Stomach (tissue), 9 donors: Measurements from ENCODE around the gene FOXI1. TPM values are rescaled to one million over a fixed set of nuclear protein-coding genes. Genes with fewer than 3 reads are reported as not detected.
"Not testable (repeated sequence)": the region's sequence is repeated elsewhere in the genome, so short reads cannot be mapped to it uniquely, and the experiment has no call there.

ENCODE experiments used
- DNase-seq, 2 donors: peaks; one replicate each; pipeline versions ENCODE4 v3.0.0 to v3.0.0-alpha.2; 2013 to 2019
- H3K27ac ChIP-seq, 5 donors: fragments of 200-600 bp in 4 of 5; sonication (generic) in 4 of 5; one replicate each; pipeline ENCODE4 v1.5.1; 2013 to 2019; ENCODE audit warnings: mild to moderate bottlenecking in 1 of 5, moderate library complexity in 1 of 5
- H3K27me3 ChIP-seq, 3 donors: fragments of 200-600 bp; sonication (generic); one replicate each; pipeline ENCODE4 v1.5.1; 2017 to 2019; ENCODE audit warnings: mixed run types in 1 of 3
- H3K36me3 ChIP-seq, 4 donors: fragments of 200-600 bp; sonication (generic); 1 replicate in 3 of 4; 2 replicates in 1 of 4; pipeline ENCODE4 v1.5.1; 2016 to 2019
- H3K4me1 ChIP-seq, 4 donors: fragments of 200-600 bp; sonication (generic); one replicate each; pipeline ENCODE4 v1.5.1; 2016 to 2019
- H3K4me3 ChIP-seq, 4 donors: fragments of 200-600 bp; sonication (generic) in 3 of 4; one replicate each; pipeline ENCODE4 v1.5.1; 2016 to 2019; ENCODE audit warnings: mild to moderate bottlenecking in 1 of 4
- H3K9me3 ChIP-seq, 4 donors: fragments of 200-600 bp; sonication (generic); one replicate each; pipeline ENCODE4 v1.5.1; 2016 to 2019
- CTCF ChIP-seq, 7 experiments: fragments of 450-650 bp in 4 of 7; fragments of 200-600 bp in 3 of 7; sonication (generic) in 3 of 7; IDR thresholded peaks; one replicate each; pipeline ENCODE4 v1.5.1; 2016 to 2019; ENCODE audit warnings: antibody characterized with exemption in 7 of 7, control low read depth in 2 of 7, mild to moderate bottlenecking in 1 of 7
- EP300 ChIP-seq: sonication (generic); formaldehyde crosslinking; IDR thresholded peaks from one replicate; pipeline ENCODE4 v1.6.1; 2017; ENCODE audit warnings: antibody characterized with exemption
- POLR2A ChIP-seq, 4 donors: fragments of 450-650 bp; IDR thresholded peaks; one replicate each; pipeline ENCODE4 v1.6.1; 2016; ENCODE audit warnings: antibody characterized with exemption in 4 of 4, control low read depth in 2 of 4, mild to moderate bottlenecking in 1 of 4, moderate library complexity in 1 of 4
- POLR2AphosphoS5 ChIP-seq, 3 donors: sonication (generic); formaldehyde crosslinking; IDR thresholded peaks; one replicate each; pipeline ENCODE4 v1.6.1; 2016; ENCODE audit warnings: antibody characterized with exemption in 3 of 3
- WGBS, 5 donors: extraction: QIAGEN DNeasy Blood & Tissue Kit in 3 of 5; methylation state at CpG; one replicate each; pipeline versions ENCODE4 v1.1.5 to v1.1.7; 2013 to 2018; 5-methylcytosine and 5-hydroxymethylcytosine counted together
- intact Hi-C: fragments of 100-400 bp; cut with DNase I; formaldehyde crosslinking; loops from one replicate; pipeline ENCODE4 v1.15.1; 2023; ENCODE audit warnings: low total_unique reads
- polyA plus RNA-seq, 3 donors: library from polyadenylated mRNA; stranded (reverse); fragments of 200-250 nt; gene quantifications; one replicate each; pipeline ENCODE4 v1.2.3, GENCODE V29; 2013
- total RNA-seq, 5 donors: library from RNA; depleted of rRNA; stranded (reverse); fragments of >200 nt; gene quantifications; one replicate each; pipeline versions ENCODE4 v1.1.0 to v1.2.3, GENCODE V29; 2014 to 2016
- donor health status: healthy with polysubstance abuse.
- donor health status: Bipolar disorder and iron deficiency.
- donor health status: healthy.

Gene FOXI1
- total and polyA plus RNA-seq, 8 donors, result 0.18 TPM; not detected in 7

- no peak overlapping the region for H3K27ac ChIP-seq
- no peaks in the 10 kb centered on the region for H3K27me3 ChIP-seq
- no peaks in the 10 kb centered on the region for H3K4me1 ChIP-seq
- H3K9me3 ChIP-seq, result peaks cover 0 to 5% (median 2%) of the 10 kb centered on the region in 4 donors
- no peak for DNase-seq
- TF ChIP-seq CTCF (IDR thresholded peaks at IDR 0.05) (no peak), POLR2A (IDR thresholded peaks at IDR 0.05) (no peak), EP300 (no peak), POLR2AphosphoS5 (IDR thresholded peaks at IDR 0.05) (no peak)
- H3K4me3 ChIP-seq, result no peak overlapping the region
- intact Hi-C loops, result no loop called here
- no peaks in the 10 kb centered on the region for H3K36me3 ChIP-seq
- WGBS, 5 donors, result 52 to 81% (median 68%) methylated on average over 3 of the region's 3 CpGs
Observed at GRCh38 chr5:170136506-170136905, 30.8 kb downstream of the FOXI1 start.

GRCh38 chr5:170137694-170138214, 32.1 kb downstream of the FOXI1 start:
- H3K9me3 ChIP-seq, result no peaks in the 10 kb centered on the region
- intact Hi-C loops, result no loop called here
- no peaks in the 10 kb centered on the region for H3K36me3 ChIP-seq
- TF ChIP-seq CTCF (IDR thresholded peaks at IDR 0.05), result no peak
- no peak for TF ChIP-seq POLR2AphosphoS5 (IDR thresholded peaks at IDR 0.05)
- TF ChIP-seq EP300, result no peak
- no peak for TF ChIP-seq POLR2A (IDR thresholded peaks at IDR 0.05)
- WGBS, 5 donors, result 59 to 83% (median 65%) methylated on average over 1 to 2 of the region's 2 CpGs
- no peaks in the 10 kb centered on the region for H3K4me1 ChIP-seq
- H3K4me3 ChIP-seq, result no peak overlapping the region
- no peaks in the 10 kb centered on the region for H3K27me3 ChIP-seq
- no peak for DNase-seq
- H3K27ac ChIP-seq, result no peak overlapping the region

GRCh38 chr5:170138273-170138672, 32.6 kb downstream of the FOXI1 start:
- Histone ChIP-seq H3K27me3 (no peaks in the 10 kb centered on the region), H3K9me3 (no peaks in the 10 kb centered on the region), H3K36me3 (no peaks in the 10 kb centered on the region), H3K4me3 (no peak overlapping the region), H3K4me1 (no peaks in the 10 kb centered on the region), H3K27ac (no peak overlapping the region)
- intact Hi-C loops, result no loop called here
- WGBS, 5 donors, result 83 to 92% (median 89%) methylated on average over 4 of the region's 4 CpGs
- no peak for TF ChIP-seq POLR2A (IDR thresholded peaks at IDR 0.05)
- TF ChIP-seq EP300, result no peak
- TF ChIP-seq CTCF (IDR thresholded peaks at IDR 0.05), result no peak
- no peak for TF ChIP-seq POLR2AphosphoS5 (IDR thresholded peaks at IDR 0.05)
- no peak for DNase-seq

- Histone ChIP-seq H3K36me3 (no peaks in the 10 kb centered on the region), H3K9me3 (no peaks in the 10 kb centered on the region), H3K27me3 (no peaks in the 10 kb centered on the region), H3K4me1 (no peaks in the 10 kb centered on the region), H3K27ac (no peak overlapping the region), H3K4me3 (no peak overlapping the region)
- WGBS, 5 donors, result 61 to 78% (median 70%) methylated on average over 9 of the region's 9 CpGs
- intact Hi-C loops, result no loop called here
- TF ChIP-seq POLR2AphosphoS5 (IDR thresholded peaks at IDR 0.05) (no peak), POLR2A (IDR thresholded peaks at IDR 0.05) (no peak), EP300 (no peak), CTCF (IDR thresholded peaks at IDR 0.05) (no peak)
- DNase-seq, result no peak
Observed at GRCh38 chr5:170139786-170140335, 34.2 kb downstream of the FOXI1 start.

GRCh38 chr5:170141196-170141595, 35.5 kb downstream of the FOXI1 start:
- H3K4me1 ChIP-seq, DNase-seq, H3K9me3 ChIP-seq, H3K27me3 ChIP-seq, H3K36me3 ChIP-seq, intact Hi-C loops, H3K27ac ChIP-seq, H3K4me3 ChIP-seq: not testable (repeated sequence)
- WGBS, 5 donors, result 61 to 79% (median 69%) methylated on average over 7 of the region's 7 CpGs
